CD4-positive, CD25-positive, alpha-beta regulatory T cell (primary cell): ENCODE measurements around the gene RELT. TPM values are rescaled to one million over a fixed set of nuclear protein-coding genes. Genes with fewer than 3 reads are reported as not detected.
A peak's percentile ranks its signal among the peaks of the same experiment; 100 is the strongest.

Experiments
- ATAC-seq, 2 donors: fragments of 150-1000 bp; cut with Tn5 transposase; one replicate each; pipeline ENCODE4 v1.10.0; 2021; ENCODE audit warnings: low read depth in 2 of 2, moderate number of reproducible peaks in 2 of 2, moderate library complexity in 1 of 2
- DNase-seq, 3 donors: peaks; one replicate each; pipeline versions ENCODE4 v3.0.0 to v3.0.0-alpha.2; 2012 to 2022; ENCODE audit warnings: mixed read lengths in 1 of 3
- H3K27ac ChIP-seq: one replicate; pipeline ENCODE4 v1.7.0; 2013; ENCODE audit warnings: mild to moderate bottlenecking, low read length; ENCODE audit not compliant: insufficient read depth, poor library complexity, severe bottlenecking
- H3K27me3 ChIP-seq: one replicate; pipeline ENCODE4 v1.7.0; 2013; ENCODE audit warnings: low read length; ENCODE audit not compliant: control insufficient read depth, insufficient read depth
- H3K36me3 ChIP-seq: one replicate; pipeline ENCODE4 v1.7.0; 2013; ENCODE audit warnings: mild to moderate bottlenecking, low read length, moderate library complexity; ENCODE audit not compliant: control insufficient read depth, insufficient read depth
- H3K4me1 ChIP-seq: 2 replicates; pipeline ENCODE4 v1.7.0; 2013; ENCODE audit warnings: mild to moderate bottlenecking, low read length; ENCODE audit not compliant: insufficient read depth, control insufficient read depth, poor library complexity, severe bottlenecking
- H3K4me3 ChIP-seq: one replicate; pipeline ENCODE4 v1.7.0; 2013; ENCODE audit warnings: low read depth, mild to moderate bottlenecking, low read length, moderate library complexity
- H3K9me3 ChIP-seq, 2 experiments: 1 replicate in 1 of 2; 2 replicates in 1 of 2; pipeline ENCODE4 v1.7.0; 2013; ENCODE audit warnings: low read length in 2 of 2, mild to moderate bottlenecking in 1 of 2, moderate library complexity in 1 of 2; ENCODE audit not compliant: control insufficient read depth in 2 of 2
- H3K27ac Mint-ChIP-seq, 3 donors: one replicate each; pipeline ENCODE4 v1.8.0; 2020 to 2022; ENCODE audit warnings: mild to moderate bottlenecking in 3 of 3, mixed read lengths in 3 of 3, moderate library complexity in 2 of 3
- H3K27me3 Mint-ChIP-seq: one replicate; pipeline ENCODE4 v1.8.0; 2022; ENCODE audit warnings: mild to moderate bottlenecking, mixed read lengths
- H3K36me3 Mint-ChIP-seq: one replicate; pipeline ENCODE4 v1.8.0; 2020; ENCODE audit warnings: mixed read lengths
- H3K4me1 Mint-ChIP-seq, 4 donors: one replicate each; pipeline ENCODE4 v1.8.0; 2020 to 2022; ENCODE audit warnings: mixed read lengths in 4 of 4, mild to moderate bottlenecking in 1 of 4
- H3K4me3 Mint-ChIP-seq, 4 donors: one replicate each; pipeline ENCODE4 v1.8.0; 2020 to 2022; ENCODE audit warnings: mild to moderate bottlenecking in 4 of 4, mixed read lengths in 4 of 4, moderate library complexity in 3 of 4
- H3K9me3 Mint-ChIP-seq, 7 donors: one replicate each; pipeline ENCODE4 v1.8.0; 2020 to 2022; ENCODE audit warnings: mixed read lengths in 7 of 7, mild to moderate bottlenecking in 3 of 7, moderate library complexity in 2 of 7
- polyA plus RNA-seq, 4 donors: library from polyadenylated mRNA; unstranded; fragments of 300-500 nt; fragmentation: Illumina TruSeq; gene quantifications; one replicate each; pipeline ENCODE4 v1.2.3, GENCODE V29; 2021
- total RNA-seq: library from RNA; stranded (reverse); gene quantifications from one replicate; pipeline ENCODE4 v1.2.3, GENCODE V29; 2022

RELT gene
- total and polyA plus RNA-seq, 5 donors from 2014 or later: 2.0 to 117 (median 3.3) TPM

DNA sequence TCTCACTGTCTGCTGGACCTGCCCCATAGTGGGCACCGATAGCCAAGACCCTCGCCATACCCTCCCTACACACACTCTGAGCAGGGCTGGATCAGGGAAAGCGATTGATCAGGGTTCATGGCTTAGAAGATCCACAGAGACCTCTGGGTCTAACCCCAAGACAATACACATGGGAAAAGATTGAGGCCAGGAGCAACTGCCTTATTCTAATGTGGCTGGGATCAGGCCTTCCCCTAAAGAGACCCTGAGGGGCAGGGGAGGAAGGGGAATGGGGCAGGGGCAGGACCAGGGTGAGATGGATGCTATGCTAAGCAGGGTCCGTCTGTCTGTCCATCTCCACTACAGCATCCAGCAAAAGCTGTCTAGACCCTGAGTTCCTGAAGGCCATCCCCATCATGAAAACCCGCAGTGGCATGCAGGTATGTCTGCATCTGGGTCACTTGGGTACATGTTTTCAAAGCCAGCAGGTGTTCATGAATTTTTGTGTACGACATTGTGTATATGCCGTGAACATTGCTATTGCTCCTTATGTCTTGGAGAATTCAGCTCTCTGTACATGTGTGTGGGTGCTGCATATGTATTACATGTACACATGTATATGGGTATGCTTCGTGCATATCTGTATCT is 15.3 kb upstream of the RELT start:
- Mint-ChIP-seq H3K4me3 (no peak overlapping the region), H3K4me1 (peaks cover under 1 to 18% (median 4%) of the 10 kb centered on the region in 4 donors), H3K27ac (peak overlapping the region in 2 of 3 donors; percentile 5 to 68), H3K9me3 (peaks cover 0 to 3% (median 0%) of the 10 kb centered on the region in 7 donors), H3K36me3 (no peaks in the 10 kb centered on the region), H3K27me3 (no peaks in the 10 kb centered on the region)
- Histone ChIP-seq H3K27me3 (no peaks in the 10 kb centered on the region), H3K4me3 (no peak overlapping the region), H3K9me3 (no peaks in the 10 kb centered on the region), H3K4me1 (peaks cover 5% of the 10 kb centered on the region), H3K27ac (no peak overlapping the region), H3K36me3 (no peaks in the 10 kb centered on the region)
- ATAC-seq (no peak), DNase-seq (no peak)

DNA sequence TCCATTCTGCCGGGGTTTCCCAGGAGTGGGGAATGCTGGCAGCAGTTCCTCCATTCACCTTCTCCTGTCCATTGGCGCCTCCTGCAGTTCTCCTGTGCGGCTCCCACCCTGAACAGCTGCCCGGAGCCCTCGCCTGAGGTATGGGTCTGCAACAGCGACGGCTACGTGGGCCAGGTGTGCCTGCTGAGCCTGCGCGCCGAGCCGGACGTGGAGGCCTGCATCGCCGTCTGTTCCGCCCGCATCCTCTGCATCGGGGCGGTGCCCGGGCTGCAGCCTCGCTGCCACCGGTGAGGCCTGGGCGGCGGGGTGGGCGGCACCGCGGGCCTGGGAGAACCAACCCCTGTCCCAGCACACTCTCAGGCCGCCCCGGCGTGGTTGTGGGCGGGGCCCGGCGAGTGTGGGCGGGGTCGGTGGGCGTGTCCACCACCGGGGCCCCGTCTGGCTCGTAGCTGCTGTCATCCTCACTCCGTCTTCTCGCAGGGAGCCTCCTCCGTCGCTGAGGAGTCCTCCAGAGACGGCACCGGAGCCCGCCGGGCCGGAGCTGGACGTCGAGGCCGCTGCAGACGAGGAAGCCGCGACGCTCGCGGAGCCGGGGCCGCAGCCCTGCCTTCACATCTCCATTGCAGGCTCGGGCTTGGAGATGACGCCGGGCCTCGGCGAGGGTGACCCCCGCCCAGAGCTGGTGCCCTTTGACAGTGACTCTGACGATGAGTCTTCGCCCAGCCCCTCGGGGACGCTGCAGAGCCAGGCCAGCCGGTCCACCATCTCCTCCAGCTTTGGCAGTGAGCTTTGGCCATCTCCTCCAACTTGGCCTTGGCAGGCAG is 14.0 kb upstream of the RELT start:
- H3K9me3 Mint-ChIP-seq: peaks cover 0 to 5% (median 0%) of the 10 kb centered on the region in 7 donors
- H3K4me1 Mint-ChIP-seq: peaks cover 6 to 30% (median 14%) of the 10 kb centered on the region in 4 donors
- no peaks in the 10 kb centered on the region for H3K27me3 Mint-ChIP-seq
- no peak overlapping the region for H3K4me3 Mint-ChIP-seq
- H3K4me3 ChIP-seq: no peak overlapping the region
- H3K27me3 ChIP-seq: no peaks in the 10 kb centered on the region
- DNase-seq (no peak), ATAC-seq (no peak)
- H3K27ac ChIP-seq: no peak overlapping the region
- H3K4me1 ChIP-seq: peaks cover 17% of the 10 kb centered on the region
- no peaks in the 10 kb centered on the region for H3K36me3 Mint-ChIP-seq
- no peaks in the 10 kb centered on the region for H3K36me3 ChIP-seq
- H3K9me3 ChIP-seq: no peaks in the 10 kb centered on the region
- peak overlapping the region in 1 of 3 donors; percentile 71 for H3K27ac Mint-ChIP-seq

DNA sequence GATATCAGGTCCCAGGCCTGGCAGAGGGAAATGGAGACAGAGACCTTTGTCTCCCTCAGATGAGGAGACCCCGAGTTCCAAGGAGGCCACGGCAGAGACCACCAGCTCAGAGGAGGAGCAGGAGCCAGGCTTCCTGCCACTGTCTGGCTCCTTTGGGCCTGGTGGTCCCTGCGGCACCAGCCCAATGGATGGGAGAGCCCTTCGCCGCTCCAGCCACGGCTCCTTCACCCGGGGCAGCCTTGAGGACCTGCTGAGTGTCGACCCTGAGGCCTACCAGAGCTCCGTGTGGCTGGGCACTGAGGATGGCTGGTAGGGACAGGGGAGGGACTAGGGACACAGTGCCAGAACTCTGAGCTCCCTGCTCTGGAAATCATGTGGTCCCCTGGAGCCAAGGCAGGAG is 13.1 kb upstream of the RELT start:
- H3K4me3 Mint-ChIP-seq: no peak overlapping the region
- H3K27ac Mint-ChIP-seq: peak overlapping the region in 1 of 3 donors; percentile 71
- H3K36me3 Mint-ChIP-seq: no peaks in the 10 kb centered on the region
- H3K27me3 Mint-ChIP-seq: no peaks in the 10 kb centered on the region
- peaks cover 0 to 5% (median 0%) of the 10 kb centered on the region in 7 donors for H3K9me3 Mint-ChIP-seq
- H3K27me3 ChIP-seq: no peaks in the 10 kb centered on the region
- DNase-seq: no peak
- peaks cover 6 to 40% (median 16%) of the 10 kb centered on the region in 4 donors for H3K4me1 Mint-ChIP-seq
- ATAC-seq: no peak
- H3K27ac ChIP-seq: no peak overlapping the region
- peaks cover 26% of the 10 kb centered on the region for H3K4me1 ChIP-seq
- H3K36me3 ChIP-seq: no peaks in the 10 kb centered on the region
- no peaks in the 10 kb centered on the region for H3K9me3 ChIP-seq
- no peak overlapping the region for H3K4me3 ChIP-seq

DNA sequence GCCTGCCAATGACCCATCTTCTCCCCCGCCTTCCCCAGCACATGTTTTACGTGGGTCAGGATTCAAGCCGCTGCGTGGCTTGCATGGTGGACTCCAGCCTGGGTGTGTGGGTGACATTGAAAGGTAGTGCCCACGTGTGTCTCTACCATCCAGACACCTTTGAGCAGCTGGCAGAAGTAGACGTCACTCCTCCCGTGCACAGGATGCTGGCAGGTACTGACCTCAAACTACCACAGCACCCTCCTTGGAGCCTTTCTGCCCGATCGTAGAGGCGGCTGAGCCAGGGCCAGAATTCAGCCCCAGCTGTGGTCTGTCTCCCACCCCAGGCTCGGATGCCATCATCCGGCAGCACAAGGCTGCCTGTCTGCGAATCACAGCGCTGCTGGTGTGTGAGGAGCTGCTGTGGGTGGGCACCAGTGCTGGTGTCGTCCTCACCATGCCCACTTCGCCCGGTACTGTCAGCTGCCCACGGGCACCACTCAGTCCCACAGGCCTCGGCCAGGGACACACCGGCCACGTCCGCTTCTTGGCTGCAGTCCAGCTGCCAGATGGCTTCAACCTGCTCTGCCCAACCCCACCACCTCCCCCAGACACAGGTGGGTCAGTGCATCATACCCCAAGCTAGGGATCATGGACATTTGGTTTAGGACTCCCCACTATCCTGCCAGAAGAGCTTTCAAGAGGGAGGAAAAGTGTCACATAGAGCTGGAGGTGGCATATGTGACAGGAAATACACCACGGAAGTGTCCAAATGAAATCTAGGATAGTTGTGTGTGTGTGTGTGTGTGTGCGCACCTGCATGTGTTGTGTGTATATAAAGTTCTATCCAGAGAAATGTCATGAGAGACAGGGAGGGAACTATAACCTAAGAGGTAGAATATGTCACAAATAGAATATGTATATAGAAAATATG is 10.6 kb upstream of the RELT start:
- peak overlapping the region; percentile 91 to 99 (median 96) for H3K27ac Mint-ChIP-seq
- no peaks in the 10 kb centered on the region for H3K36me3 Mint-ChIP-seq
- no peaks in the 10 kb centered on the region for H3K27me3 Mint-ChIP-seq
- H3K9me3 ChIP-seq: no peaks in the 10 kb centered on the region
- H3K9me3 Mint-ChIP-seq: peaks cover 0 to 5% (median 0%) of the 10 kb centered on the region in 7 donors
- H3K4me3 Mint-ChIP-seq: peak overlapping the region in 3 of 4 donors; percentile 57 to 67 (median 64)
- H3K4me1 Mint-ChIP-seq: peaks cover 6 to 45% (median 16%) of the 10 kb centered on the region in 4 donors
- no peaks in the 10 kb centered on the region for H3K27me3 ChIP-seq
- H3K27ac ChIP-seq: peak overlapping the region; percentile 81
- peaks cover 30% of the 10 kb centered on the region for H3K4me1 ChIP-seq
- H3K4me3 ChIP-seq: peak overlapping the region; percentile 62
- H3K36me3 ChIP-seq: no peaks in the 10 kb centered on the region
- ATAC-seq: peak in 1 of 2 donors; percentile 8
- DNase-seq: no peak

DNA sequence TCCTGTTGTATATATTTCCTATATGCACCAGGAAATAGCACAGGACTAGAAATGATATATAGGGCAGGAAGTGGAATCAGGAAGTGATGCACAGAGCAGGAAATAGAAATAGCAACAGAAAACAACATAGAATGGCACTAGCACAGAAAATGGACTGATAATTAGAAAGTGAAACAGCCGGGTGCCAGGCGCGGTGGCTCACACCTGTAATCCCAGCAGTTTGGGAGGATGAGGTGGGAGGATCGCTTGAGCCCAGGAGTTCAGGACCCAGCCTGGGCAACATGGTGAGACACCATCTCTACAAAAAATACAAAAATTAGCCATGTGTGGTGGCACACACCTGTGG is 10.0 kb upstream of the RELT start:
- Mint-ChIP-seq H3K4me3 (peak overlapping the region in 3 of 4 donors; percentile 57 to 67 (median 64)), H3K27ac (peak overlapping the region; percentile 91 to 99 (median 96)), H3K27me3 (no peaks in the 10 kb centered on the region), H3K36me3 (no peaks in the 10 kb centered on the region), H3K9me3 (peaks cover 0 to 4% (median 0%) of the 10 kb centered on the region in 7 donors), H3K4me1 (peaks cover 6 to 45% (median 16%) of the 10 kb centered on the region in 4 donors)
- ATAC-seq: peak; percentile 83 to 88
- H3K9me3 ChIP-seq: no peaks in the 10 kb centered on the region
- H3K27ac ChIP-seq: peak overlapping the region; percentile 81
- peak overlapping the region; percentile 62 for H3K4me3 ChIP-seq
- no peaks in the 10 kb centered on the region for H3K36me3 ChIP-seq
- no peaks in the 10 kb centered on the region for H3K27me3 ChIP-seq
- H3K4me1 ChIP-seq: peaks cover 30% of the 10 kb centered on the region
- DNase-seq: peak in 2 of 3 donors; percentile 72 to 74

DNA sequence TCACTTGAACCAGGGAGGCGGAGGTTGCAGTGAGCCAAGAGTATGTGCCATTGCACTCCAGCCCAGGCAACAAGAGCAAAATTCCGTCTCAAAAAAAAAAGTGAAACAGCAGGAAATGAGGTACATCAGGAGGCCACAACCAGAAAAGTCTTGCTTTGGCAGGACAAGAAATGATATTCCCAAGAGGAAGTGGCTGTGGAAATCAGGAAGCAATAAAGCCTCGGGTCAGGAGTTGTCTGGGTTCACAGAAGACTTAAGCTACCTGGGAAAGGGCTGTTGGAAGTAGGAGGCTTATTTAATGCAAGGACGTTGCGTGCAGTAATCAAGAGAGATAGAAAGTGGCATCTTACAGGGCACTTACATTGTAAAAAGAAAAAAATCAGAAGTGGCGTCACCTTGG is 9.2 kb upstream of the RELT start:
- H3K4me1 ChIP-seq: peaks cover 30% of the 10 kb centered on the region
- no peaks in the 10 kb centered on the region for H3K27me3 Mint-ChIP-seq
- no peak for ATAC-seq

DNA sequence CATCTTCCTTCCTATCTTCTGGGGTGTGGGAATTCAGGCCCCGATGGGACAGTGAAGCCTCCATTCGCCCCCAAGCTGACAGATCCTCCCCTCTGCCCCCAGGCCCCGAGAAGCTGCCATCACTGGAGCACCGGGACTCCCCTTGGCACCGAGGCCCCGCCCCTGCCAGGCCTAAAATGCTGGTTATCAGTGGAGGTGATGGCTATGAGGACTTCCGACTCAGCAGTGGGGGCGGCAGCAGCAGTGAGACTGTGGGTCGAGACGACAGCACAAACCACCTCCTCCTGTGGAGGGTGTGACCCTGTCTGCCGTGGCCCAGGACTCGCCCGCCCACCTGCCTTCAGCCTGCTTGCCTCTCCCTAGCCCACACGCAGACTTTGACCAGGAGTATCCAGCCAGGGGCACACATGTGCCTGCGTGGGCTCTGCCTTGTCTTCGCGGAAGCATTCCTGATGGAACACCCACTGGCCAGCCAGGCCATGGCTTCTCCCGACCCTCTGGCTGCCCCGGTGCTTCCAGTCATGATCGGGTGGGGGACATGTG is 8.6 kb upstream of the RELT start:
- Mint-ChIP-seq H3K27ac (peak overlapping the region; percentile 91 to 99 (median 96)), H3K9me3 (peaks cover 0 to 2% (median 0%) of the 10 kb centered on the region in 7 donors), H3K4me3 (peak overlapping the region in 2 of 4 donors; percentile 54 to 64), H3K27me3 (no peaks in the 10 kb centered on the region), H3K4me1 (peaks cover 6 to 40% (median 15%) of the 10 kb centered on the region in 4 donors), H3K36me3 (no peaks in the 10 kb centered on the region)
- Histone ChIP-seq H3K4me1 (peaks cover 30% of the 10 kb centered on the region), H3K27me3 (no peaks in the 10 kb centered on the region), H3K36me3 (no peaks in the 10 kb centered on the region), H3K9me3 (no peaks in the 10 kb centered on the region), H3K4me3 (no peak overlapping the region), H3K27ac (peak overlapping the region; percentile 19)
- ATAC-seq (no peak), DNase-seq (peak in 1 of 3 donors; percentile 15)

More for the DNA sequence above, 9.2 kb upstream of the RELT start:
- peak overlapping the region in 3 of 4 donors; percentile 54 to 71 (median 64) for H3K4me3 Mint-ChIP-seq
- no peaks in the 10 kb centered on the region for H3K36me3 Mint-ChIP-seq
- no peaks in the 10 kb centered on the region for H3K27me3 ChIP-seq
- no peak overlapping the region for H3K4me3 ChIP-seq
- H3K9me3 ChIP-seq: no peaks in the 10 kb centered on the region
- H3K36me3 ChIP-seq: no peaks in the 10 kb centered on the region
- DNase-seq: no peak
- peak overlapping the region; percentile 91 to 99 (median 96) for H3K27ac Mint-ChIP-seq
- peak overlapping the region; percentile 81 for H3K27ac ChIP-seq
- H3K4me1 Mint-ChIP-seq: peaks cover 6 to 41% (median 15%) of the 10 kb centered on the region in 4 donors
- H3K9me3 Mint-ChIP-seq: peaks cover 0 to 2% (median 0%) of the 10 kb centered on the region in 7 donors
